ENCODE results near the gene EPHB1.
"Not testable (repeated sequence)": the region's sequence is repeated elsewhere in the genome, so short reads cannot be mapped to it uniquely, and the experiment has no call there.

Gene EPHB1

DNA sequence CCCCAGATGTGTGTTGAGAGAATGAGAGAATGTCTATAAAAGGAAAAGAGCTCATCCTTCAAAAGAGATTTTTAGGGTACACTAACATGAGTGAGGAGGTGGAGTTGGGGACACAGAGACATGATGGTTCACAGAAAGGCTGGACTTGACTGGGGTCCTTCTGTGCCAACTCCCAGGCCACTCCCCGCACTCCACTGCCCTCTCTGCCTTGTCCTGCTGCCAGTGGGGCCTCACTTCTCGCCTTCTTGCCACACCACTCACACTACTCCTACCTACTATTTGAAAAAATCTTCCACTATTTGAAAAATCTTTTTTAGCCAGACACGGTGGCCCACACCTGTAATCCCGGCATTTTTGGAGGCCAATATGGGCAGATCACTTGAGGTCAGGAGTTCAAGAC is 298.1 kb downstream of the EPHB1 start:
- DNase-seq = no peak

DNA sequence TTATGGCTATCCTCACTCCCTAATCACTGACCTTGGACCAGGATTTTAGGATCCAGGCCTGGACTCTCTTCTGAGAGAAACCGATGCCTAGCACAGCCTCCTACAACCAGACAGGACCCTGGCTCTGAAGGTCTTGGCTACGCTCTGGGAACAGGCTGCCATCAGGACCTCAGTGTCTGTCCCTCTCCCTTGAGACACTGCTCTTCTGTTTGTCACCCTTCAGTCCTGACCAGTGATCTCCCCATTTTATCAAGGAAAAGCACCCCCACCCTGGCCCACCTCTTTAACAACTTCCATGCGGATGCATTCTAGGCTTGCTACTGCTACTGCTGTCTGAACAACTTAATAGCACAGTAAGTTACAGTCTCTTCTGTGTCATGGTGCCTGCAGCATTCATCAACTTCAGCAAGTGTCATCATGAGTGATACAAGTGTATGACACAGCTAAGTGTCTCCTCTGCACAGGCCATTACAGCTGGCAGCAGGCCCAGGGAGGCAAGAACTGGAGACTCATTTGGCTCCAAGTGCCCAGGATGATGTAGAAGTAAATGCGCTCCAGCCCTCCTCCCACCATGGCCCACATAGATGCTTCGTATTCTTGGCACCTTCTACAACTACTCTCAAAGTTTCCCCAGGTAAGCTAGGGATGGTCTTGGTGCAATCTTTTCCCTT is 302.4 kb downstream of the EPHB1 start:
- no peak for DNase-seq

DNA sequence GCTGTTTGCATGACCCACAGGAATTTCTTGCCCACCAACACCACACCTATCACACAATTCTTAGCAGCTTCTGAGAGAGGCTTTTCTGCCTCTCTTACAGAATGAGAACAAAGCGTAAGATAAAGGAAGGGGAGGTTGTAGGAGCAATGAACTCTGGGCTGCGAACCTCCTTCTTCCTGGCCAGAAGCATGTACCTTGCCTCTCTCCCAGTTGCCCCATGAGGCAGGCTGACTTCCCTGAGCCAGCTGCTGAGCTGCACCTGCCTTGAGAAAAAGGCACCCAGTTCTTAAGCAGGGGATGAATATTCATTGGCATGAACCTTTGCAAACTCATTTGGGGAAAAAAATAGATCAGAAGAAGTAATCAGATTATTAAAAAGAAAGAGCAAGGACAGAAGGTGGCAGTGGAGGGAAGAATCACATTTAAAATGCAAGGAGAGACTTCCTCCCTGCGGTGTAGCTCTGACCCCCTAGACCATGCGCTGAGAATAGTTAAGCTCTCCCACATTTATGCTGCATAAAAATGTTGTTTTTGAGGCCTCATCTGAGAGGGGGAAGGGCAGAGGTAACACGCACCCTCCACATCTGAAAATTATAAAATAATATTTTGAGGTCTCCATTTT is 304.8 kb downstream of the EPHB1 start:
- DNase-seq = no peak

DNA sequence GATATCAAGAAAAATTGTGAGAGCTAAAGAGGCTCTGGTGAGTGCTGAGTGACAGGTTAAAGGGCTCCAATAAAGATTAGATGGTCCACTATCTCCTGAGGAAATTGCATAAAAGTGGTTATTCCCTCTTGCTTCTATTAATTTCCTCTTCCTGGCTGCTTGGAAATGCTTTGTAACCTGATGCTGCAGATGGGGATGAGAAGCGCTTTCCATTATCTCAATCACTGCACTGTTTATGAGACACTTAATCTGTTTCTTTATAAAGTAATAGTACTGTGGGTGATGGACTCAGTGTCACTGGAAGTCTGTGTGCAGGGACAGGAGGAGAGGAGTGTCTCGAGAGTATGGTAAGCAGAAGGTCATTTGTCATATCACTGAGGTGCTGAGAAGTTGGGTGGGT is 305.3 kb downstream of the EPHB1 start:
- DNase-seq = no peak

DNA sequence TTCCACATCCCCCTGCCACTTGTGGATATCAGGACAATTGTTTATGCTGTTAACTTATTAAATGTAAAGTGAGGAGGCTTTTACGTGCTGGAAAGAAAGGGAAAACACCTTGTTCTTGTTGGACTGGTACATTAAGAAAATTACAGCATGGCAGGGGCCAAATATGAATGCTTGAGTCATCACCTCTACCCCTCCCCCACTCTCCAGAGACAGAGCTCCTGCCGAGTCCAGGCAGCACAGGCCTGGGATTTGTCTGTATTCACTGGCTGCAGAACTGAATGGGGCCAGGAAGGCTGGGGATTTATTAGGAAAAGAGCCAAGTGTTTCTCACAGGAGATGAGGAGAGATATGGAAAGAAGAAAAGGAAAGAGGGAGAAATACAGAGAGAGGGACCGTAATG is 308.9 kb downstream of the EPHB1 start:
- no peak for DNase-seq

DNA sequence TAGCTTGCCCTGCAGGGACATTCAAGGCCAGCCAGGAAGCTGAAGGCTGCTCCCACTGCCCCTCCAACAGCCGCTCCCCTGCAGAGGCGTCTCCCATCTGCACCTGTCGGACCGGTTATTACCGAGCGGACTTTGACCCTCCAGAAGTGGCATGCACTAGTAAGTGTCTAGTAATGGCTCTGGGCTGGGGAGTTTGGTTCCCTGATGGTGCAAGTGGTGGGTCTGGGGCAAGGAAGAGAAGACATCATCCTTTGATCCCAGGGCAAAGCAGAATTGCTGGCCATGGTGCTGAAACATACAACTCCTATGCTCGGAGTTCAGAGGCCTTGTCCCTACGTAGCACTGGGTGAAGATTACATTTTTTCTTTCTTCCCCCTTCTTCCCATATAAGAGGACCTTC is 311.4 kb downstream of the EPHB1 start:
- no peak for DNase-seq

DNA sequence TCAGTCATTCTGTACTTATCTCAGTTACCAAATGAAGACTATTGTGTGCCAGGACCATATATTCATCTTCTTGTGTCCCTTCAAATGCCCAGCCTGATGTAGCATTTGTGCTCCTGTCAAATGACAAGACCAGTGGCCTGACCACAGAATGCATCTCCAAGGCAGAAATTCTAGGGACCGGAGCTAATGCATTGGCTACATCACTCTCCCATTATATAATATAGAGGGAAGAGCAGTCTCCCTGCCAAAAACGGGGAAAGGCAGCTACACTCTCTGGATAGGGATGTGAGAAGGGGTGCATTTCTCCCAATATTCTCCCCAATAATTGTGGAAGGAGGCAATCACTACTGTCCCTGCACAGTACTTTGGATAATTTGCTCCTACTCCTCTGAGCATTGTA is 312.0 kb downstream of the EPHB1 start:
- DNase-seq = no peak

DNA sequence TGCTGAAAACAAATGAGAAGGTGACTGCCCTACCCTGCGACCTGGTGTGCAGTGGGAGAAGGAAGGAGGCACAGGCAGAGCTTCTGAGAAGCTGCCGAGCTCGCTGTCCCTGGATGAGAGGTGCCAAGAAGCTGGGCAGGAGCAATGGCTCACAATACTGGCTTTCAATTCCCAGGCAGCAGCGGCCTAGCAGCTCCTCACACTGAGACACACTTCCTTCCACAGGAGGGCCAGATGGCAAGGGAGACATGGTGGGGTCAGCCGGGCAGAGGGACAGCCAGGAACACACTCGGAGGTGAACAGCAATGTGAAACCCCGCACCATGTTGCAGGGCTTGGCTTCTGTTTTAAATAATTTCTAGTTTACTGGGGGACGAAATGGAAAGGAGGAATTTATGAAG is 314.6 kb downstream of the EPHB1 start:
- DNase-seq = no peak

DNA sequence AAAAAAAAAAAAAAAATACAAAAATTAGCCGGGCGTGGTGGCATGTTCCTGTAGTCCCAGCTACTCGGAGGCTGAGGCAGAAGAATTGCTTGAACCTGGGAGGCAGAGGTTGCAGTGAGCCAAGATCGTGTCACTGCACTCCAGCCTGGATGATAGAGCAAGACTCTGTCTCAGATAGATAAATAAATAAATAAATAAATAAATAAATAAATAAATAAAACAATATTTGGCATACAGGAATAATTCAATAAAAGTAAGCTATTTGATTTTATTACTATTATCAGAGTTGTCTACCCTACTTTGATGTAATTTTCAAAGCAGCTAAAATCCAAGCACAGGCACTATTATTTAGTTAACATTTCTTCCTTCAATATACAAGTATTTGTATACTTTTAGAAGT is 319.5 kb downstream of the EPHB1 start:
- DNase-seq = not testable (repeated sequence)

DNA sequence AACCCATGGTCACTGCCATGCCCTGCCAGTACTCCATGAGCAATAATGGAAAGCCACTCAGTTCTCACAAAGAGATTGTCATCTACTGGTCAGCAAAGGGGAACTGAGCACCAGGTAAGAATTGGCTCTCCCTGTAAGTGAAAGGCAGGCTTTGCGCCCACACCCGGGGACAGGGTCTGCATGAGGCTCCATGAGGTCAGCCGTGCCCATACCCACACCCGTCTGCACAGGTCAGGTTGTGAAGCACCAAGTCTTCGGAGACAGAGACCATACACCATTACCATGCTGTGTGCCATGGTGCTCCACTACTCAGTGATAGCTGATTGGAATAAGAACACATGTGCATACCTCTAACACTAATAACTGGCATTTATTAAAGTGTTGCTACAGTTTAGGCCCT is 322.9 kb downstream of the EPHB1 start:
- DNase-seq = no peak

DNA sequence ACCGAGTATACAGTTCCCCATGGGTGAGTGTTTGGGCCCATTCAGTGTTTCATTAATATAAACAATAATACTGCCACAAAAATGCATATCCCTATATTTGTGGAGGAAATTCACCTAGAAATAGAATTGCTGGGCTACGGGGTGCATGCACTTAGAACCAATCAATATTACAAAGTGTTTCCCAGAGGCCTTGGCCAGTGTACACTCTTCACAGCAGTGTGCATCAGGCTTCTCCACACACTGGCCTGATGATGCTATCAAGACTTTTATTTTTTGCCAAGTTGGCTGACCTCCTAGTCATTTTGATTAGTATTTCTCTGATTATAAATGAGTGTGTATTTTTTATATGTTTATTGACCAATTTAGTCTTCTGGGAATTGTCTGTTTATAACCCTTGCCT is 323.7 kb downstream of the EPHB1 start:
- no peak for DNase-seq

DNA sequence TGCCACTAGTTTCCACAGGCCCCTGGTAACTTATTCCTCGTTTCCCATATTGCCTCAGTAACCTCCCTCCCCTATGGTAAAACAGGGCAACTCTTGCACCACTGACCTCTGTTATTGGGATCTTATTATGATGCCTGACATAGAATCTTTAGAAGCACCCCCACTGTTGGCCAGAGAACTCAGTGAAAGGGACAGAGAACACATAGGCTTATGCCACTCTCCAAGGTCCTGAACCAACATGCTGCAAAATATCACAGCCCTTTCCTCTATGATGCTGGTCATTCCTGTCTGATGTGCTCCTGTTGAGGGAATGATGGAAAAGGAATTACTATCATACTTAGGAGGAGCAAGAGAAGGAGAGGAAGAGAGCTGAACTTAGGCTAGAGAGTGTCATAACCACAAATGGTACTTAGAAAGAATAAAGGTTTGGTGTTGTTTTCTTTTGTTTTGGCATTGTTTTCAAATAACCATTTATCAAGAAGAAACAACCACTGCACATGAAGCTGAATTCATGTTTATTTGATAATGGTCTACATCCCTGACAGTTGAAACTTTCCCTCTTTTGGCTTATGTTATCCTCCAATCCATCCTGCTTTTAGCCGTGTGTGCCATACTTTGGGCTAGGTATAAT is 330.2 kb downstream of the EPHB1 start:
- no peak for DNase-seq

DNA sequence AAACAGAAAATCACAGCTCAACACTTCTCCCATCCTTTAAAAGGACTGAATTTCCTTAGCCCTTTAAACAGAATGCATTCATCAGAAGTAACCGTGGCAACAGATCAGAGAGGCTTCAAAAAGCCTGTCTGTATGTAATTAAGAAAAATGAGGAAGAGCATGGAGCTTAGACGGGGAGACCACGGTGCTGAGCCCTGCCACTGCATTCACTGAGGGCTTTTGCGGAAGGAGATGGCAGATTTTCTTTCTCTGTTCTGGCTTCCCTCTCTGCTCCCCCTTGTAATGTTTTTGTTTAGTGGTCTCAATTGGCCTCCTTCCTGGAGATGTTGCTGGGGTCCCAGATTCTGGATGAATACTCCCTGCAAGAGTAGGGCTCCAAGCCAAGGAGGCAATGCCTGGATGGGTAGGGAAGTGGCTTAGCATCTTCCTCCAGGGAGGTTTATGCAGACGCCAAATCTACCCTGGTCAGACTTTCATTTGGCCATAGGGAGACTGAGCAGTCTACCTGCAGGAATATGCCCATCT is 332.9 kb downstream of the EPHB1 start:
- no peak for DNase-seq

DNA sequence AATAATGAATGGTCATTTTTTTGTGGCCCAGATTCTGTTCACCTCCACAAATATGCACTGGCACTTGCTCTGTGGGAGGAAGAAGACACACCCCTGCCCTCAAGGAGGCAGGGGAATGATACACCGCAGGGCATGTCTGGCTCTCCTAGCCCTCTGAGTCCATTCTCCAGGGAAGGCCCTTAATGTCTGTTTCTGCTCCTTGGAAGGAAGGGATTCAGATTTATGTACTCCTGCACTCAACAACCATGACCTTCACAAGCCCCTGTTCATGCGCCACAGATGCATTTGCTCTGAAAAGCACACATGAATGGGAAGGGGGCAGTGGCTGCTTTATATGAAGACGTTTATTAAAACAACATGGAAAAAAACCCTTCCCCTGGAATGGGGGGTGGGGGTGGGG is 333.8 kb downstream of the EPHB1 start:
- DNase-seq = no peak

DNA sequence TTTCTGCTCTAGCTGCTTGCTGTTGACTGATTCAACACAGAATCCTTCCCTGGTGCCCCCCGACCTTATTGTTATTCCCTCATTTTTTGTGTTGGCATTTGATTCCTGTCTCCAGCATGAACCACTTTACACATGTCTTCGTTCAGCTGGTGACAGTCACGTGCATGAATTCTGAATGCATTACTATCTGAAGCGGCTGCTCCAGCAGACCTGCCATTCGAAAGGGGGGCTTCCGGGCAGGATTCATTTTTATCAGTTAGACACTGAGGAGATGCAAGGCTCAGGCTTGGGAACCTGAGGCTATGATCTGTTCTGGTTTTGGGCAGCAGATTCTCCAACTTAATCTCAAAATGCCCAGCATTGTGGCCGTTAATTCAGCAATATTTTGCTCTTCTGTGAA is 336.2 kb downstream of the EPHB1 start:
- no peak for DNase-seq

DNA sequence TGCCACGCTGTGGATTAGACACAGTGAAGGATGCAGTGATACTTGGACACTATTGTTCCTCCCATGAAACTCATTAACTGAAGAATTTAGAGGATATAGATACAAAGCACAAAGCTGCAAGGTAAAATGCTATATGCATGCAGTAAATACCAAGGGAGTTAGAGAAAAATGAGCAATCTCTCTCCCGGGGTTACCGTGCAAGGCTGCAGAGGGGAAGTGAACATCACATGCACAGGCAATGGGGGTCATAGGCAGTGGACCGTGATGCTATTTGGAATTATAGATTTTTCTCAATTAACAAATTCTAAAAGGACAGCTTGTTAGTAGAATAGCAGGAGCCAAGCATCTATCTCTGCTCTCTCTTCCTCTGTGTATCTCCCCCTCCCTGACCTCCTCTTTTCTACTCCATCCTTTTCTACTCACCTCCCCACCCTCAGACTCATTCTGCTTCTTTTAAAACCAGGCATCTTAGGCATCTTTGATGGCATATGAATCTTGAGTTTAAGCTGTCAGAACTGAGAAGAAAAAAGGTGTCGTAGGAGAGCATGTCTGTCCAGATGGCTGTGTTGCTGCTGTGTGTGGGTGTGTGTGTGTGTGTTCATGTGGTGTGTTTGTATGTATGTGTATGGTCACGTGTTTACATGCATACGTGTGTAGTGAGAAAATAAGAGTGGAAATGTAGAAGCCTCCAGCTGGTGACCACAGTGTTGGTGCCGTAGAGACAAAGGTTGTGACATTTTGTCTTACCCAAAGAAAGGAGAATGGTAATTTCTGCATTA is 339.0 kb downstream of the EPHB1 start:
- DNase-seq = no peak

DNA sequence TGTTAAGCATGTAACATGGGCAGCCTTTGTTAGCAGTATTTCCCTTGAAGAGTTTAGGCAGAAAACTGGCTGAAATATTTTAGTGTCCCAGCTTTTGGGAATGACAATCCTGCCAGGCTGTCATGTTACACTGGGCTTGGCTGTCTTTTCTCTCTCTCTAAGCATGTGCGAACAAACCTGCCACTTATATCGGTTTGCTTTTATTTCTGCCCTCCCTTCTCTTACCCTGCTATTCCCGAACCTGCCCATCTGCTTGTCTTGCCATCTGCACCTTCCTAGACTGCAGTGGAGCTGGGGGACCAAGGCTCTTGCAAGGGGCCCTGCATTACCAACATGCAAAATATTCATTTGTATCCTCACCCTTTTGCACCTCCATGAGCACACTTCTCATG is 339.6 kb downstream of the EPHB1 start:
- DNase-seq = no peak

DNA sequence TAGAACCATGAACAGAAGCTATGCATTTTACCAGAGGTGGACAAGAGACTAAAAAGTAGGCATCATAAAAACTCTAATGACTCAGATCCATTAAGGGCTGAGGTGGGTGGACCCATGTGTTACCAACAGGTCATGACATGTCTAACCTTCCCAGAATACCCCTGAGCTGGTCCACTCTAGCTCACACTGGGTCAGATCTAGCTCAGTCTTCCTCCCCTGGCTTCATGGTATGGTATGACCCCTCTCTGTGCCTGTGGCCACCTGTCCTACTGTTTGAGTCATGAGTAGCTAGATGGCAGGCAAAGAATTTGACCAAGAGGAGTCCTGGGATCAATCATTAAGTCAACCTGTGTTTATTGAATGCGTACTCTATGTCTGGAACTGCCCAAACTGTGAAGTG is 340.4 kb downstream of the EPHB1 start:
- no peak for DNase-seq

DNA sequence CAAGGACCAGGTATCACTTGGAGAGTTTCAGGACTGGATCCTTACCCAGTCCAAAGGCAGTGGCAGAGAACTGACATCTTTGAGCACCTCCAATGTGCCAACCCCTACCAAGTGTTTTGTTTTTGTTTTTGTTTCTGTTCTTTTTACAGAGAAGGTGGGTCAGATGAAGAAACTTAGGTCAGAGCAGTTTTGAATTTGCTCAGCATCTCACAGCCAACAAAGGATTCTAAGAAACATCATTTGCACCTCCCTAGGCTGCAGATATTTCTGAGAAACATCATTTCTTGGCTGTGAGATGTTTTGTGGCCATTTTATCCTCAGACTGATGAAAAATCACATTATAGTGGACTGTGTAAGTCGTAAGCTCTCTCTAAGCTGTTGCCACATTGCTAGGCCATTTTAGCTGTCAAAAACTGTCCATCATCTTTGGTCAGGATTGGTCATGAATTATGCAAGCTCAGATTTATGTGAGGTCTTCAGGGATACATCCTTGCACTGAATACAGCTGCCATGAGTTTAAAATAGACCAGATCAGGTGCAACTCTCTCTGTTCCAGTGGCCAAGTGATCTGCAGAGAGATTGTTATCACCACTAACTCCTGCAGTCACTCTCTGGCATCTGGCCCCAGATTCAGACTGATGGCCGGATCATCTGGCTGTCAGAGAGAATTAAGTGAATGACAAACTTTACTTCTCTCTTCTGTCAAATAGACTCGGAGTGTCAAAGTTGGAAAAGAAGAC is 341.5 kb downstream of the EPHB1 start:
- peak; percentile 43 for DNase-seq

DNA sequence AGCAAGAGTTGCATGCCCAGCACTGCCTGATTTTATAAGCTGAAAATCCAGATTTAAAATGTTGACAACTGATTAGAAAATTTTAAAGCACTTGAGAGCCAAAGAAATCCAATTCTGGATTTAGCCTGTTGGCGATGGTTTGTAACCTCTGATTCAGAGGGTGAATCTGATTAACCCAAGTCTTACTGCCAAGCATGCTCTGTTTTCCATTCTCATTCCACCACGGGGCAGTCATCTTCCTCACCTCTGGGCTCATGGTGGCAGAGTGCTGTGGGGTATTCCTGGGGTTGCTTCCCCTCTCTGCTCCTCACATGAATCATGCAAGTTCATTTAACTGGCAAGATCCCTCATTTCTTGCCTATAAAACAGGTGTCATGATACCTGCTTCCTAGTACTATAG is 342.2 kb downstream of the EPHB1 start:
- DNase-seq = no peak

DNA sequence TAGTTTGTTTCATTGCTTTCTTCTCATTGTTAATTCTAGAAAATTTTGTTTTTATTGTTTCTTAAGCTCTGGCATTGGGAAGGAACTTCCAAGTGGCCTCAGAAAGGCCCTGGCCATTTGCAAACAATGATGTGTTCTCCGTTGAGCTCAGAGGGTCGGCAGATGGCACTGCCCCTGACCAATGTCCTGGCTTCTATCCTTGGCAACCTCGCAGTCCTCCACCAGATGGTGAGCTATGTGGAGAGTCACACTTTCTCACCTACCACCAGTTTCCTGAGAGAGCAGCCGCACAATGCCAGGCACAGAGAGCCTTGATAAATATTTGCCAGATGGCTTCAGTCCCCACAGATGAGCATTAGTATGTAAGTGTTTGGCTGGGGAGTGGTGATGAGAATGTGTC is 343.7 kb downstream of the EPHB1 start:
- DNase-seq = no peak

DNA sequence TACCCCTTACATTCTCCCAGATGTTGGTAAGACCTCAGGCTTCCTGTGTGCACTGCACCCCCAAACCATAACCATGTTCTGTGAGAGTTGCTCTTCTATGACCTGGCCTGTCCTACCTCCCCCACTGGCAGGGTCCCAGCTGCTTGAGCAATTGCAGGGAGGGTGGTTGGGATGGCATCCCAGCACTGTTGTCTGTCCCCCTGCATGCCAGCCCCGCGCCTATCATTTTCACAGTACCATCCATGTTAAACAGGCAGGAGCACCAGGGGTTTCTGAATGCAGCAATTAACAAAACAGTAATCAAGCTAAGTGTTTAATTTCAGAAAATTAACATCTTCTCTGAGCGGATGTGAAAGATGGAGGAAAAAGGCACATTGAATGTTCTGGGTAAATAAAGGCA is 345.5 kb downstream of the EPHB1 start:
- DNase-seq = no peak

DNA sequence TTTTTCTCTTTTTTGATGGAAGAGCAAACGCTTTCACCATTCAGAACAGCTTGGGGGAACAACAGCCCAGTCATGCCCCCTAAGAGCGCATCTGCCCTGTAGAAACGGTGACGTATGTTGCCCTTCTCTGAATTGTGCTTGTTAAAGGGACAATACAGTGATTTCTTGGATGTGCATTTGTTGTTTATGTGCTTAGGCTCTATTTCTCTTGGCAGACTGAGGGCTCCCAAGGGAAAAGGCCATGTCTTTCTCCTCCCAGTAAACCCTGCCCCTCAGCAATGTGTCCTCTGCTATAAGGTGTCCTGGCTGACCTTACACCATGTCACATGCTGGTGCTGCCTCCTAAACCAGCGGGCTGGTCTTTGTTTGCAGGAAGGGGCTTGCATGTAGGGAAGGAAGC is 346.1 kb downstream of the EPHB1 start:
- no peak for DNase-seq

Measured in activated CD4-positive, alpha-beta T cell treated with anti-CD3 and anti-CD28 coated beads, Interleukin-2, amount 50 U/mL, for 16 hours (primary cell).